Thoracic aorta (tissue), 2 donors: ENCODE measurements around the gene ATP8B1. TPM values are rescaled to one million over a fixed set of nuclear protein-coding genes. Genes with fewer than 3 reads are reported as not detected.

Source experiments
- ATAC-seq: fragments of 150-250 bp; one replicate; pipeline ENCODE4 v1.8.0; 2017; ENCODE audit warnings: low read depth; ENCODE audit not compliant: insufficient number of reproducible peaks, low FRiP score
- DNase-seq: peaks from one replicate; pipeline ENCODE4 v3.0.0-alpha.2; 2020; ENCODE audit warnings: low spot score
- H3K27ac ChIP-seq, 2 donors: fragments of 200-600 bp; sonication (generic); 1 replicate in 1 of 2; 2 replicates in 1 of 2; pipeline ENCODE4 v1.5.1; 2016; ENCODE audit warnings: mild to moderate bottlenecking in 2 of 2, moderate library complexity in 2 of 2
- H3K27me3 ChIP-seq: fragments of 200-600 bp; sonication (generic); replicated peaks from 2 replicates; pipeline ENCODE4 v1.6.0; 2016; ENCODE audit warnings: mild to moderate bottlenecking; ENCODE audit not compliant: insufficient read depth
- H3K36me3 ChIP-seq: fragments of 200-600 bp; sonication (generic); one replicate; pipeline ENCODE4 v1.5.1; 2016
- H3K4me1 ChIP-seq, 2 donors: fragments of 200-600 bp; sonication (generic); 1 replicate in 1 of 2; 2 replicates in 1 of 2; pipeline versions ENCODE4 v1.5.1 to v1.6.0; 2016; ENCODE audit warnings: low read depth in 2 of 2, mild to moderate bottlenecking in 1 of 2; ENCODE audit not compliant: control insufficient read depth in 1 of 2
- H3K4me3 ChIP-seq: fragments of 200-600 bp; sonication (generic); 2 replicates; pipeline ENCODE4 v1.5.1; 2016; ENCODE audit warnings: mild to moderate bottlenecking
- H3K9me3 ChIP-seq: fragments of 200-600 bp; sonication (generic); 2 replicates; pipeline ENCODE4 v1.5.1; 2016
- total RNA-seq, 2 donors: library from RNA; depleted of rRNA; stranded (reverse); fragments of >200 nt; gene quantifications; one replicate each; pipeline versions ENCODE4 v1.1.0 to v1.2.3, GENCODE V29; 2016
- TF ChIP-seq, protein P1 (sequence below): fragments of 200-600 bp; sonication (generic); IDR thresholded peaks from one replicate; pipeline ENCODE4 v1.5.1; 2019; ENCODE audit warnings: antibody characterized with exemption

The ATP8B1 gene
- total RNA-seq, 2 donors from 2014 or later: 68.7 to 111 TPM

DNA sequence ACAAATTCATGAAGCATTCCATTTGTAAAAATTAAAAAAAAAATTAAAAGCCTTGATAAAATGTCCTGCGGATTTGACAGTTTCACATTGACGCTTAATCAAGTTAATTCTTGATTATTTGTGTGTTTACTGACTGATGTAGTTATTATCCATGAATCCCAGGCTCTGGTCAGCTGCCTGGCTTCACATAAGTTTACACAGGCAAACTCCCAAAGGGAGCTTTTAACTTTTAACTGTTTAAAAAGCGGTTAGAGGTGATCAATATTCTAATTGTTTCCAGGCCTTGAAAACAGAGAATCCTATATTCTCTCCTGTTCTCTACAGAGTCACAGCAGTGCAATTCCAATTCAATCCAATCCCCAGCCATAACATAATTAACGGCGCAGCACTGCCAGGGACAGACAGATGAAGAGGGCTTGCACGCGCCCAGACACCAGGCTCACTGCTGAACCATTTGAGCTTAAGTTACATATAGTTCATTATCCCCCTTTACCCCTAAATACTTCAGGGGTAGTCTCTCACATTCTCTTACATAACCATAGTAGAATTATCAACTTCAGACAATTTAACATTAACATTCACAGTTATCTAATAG lies 47.5 kb downstream of the ATP8B1 start:
- Histone ChIP-seq H3K4me1 (peaks cover 11 to 33% of the 10 kb centered on the region in 2 donors), H3K27ac (no peak overlapping the region), H3K9me3 (no peaks in the 10 kb centered on the region), H3K4me3 (no peak overlapping the region), H3K27me3 (no peaks in the 10 kb centered on the region), H3K36me3 (peaks cover 13% of the 10 kb centered on the region)
- DNase-seq (no peak), ATAC-seq (no peak)
- TF ChIP-seq, protein P1, sequence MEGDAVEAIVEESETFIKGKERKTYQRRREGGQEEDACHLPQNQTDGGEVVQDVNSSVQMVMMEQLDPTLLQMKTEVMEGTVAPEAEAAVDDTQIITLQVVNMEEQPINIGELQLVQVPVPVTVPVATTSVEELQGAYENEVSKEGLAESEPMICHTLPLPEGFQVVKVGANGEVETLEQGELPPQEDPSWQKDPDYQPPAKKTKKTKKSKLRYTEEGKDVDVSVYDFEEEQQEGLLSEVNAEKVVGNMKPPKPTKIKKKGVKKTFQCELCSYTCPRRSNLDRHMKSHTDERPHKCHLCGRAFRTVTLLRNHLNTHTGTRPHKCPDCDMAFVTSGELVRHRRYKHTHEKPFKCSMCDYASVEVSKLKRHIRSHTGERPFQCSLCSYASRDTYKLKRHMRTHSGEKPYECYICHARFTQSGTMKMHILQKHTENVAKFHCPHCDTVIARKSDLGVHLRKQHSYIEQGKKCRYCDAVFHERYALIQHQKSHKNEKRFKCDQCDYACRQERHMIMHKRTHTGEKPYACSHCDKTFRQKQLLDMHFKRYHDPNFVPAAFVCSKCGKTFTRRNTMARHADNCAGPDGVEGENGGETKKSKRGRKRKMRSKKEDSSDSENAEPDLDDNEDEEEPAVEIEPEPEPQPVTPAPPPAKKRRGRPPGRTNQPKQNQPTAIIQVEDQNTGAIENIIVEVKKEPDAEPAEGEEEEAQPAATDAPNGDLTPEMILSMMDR: no peak

DNA sequence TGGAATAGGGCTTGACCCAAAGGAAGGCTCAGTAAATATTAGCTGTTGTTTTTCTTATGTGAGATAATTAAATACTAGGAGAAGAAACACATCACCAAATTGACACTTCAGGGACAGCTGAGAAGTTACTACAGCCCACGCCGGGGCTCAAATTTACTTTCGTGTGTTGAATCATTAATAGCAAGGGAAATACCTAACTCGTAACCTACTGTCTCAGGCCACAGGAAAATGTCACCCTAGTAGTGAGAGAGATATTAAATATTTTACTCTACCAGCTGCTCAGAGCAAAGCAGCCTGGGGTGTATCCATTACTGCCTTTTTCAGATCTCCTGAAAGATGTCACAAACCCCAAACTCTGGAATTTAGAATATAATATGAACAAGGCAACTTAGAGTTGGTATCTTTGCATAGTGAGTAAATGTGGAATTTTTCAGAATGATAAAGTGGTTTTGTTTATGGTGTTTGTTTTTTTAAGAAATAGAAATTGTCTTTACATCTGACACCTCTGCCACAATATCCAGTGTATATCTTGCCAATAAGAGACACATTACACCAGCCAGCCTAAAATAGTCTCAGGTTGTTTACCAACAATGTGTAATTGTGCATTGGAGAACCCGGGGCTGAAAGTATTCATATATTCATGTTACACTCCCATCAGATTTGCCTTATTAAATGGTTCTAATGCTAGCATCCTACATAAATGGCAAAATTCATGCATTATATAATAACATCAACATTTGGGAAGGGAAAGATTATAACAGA lies 48.4 kb downstream of the ATP8B1 start:
- DNase-seq (no peak), ATAC-seq (no peak)
- no peaks in the 10 kb centered on the region for H3K27me3 ChIP-seq
- H3K27ac ChIP-seq: no peak overlapping the region
- H3K9me3 ChIP-seq: no peaks in the 10 kb centered on the region
- peaks cover 5% of the 10 kb centered on the region for H3K36me3 ChIP-seq
- TF ChIP-seq, protein P1: no peak
- H3K4me1 ChIP-seq: peaks cover 11 to 33% of the 10 kb centered on the region in 2 donors
- no peak overlapping the region for H3K4me3 ChIP-seq

DNA sequence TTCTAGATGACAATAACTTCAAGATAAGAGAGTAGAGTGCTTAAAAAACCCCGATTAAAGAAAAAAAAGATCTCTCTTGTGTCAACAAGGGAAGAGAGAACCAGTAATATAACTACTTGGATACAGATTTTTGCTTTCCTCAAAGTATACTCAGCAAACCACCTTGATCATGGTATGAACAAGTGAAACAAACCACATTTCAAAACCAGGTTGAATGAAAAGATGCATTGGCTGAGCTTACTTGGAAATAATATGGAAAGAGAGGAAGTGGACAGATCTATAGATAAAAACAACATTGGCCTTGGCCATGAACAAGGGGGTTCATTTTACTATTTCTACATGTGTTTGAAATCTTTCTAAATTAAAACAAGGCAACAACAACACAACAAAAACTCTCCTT lies 50.1 kb downstream of the ATP8B1 start:
- peaks cover 3% of the 10 kb centered on the region for H3K36me3 ChIP-seq
- peak overlapping the region in 1 of 2 donors; percentile 41 for H3K27ac ChIP-seq
- DNase-seq: no peak
- no peak overlapping the region for H3K4me3 ChIP-seq
- peaks cover 28 to 50% of the 10 kb centered on the region in 2 donors for H3K4me1 ChIP-seq
- no peak for ATAC-seq
- H3K27me3 ChIP-seq: no peaks in the 10 kb centered on the region
- TF ChIP-seq, protein P1: no peak
- H3K9me3 ChIP-seq: no peaks in the 10 kb centered on the region

DNA sequence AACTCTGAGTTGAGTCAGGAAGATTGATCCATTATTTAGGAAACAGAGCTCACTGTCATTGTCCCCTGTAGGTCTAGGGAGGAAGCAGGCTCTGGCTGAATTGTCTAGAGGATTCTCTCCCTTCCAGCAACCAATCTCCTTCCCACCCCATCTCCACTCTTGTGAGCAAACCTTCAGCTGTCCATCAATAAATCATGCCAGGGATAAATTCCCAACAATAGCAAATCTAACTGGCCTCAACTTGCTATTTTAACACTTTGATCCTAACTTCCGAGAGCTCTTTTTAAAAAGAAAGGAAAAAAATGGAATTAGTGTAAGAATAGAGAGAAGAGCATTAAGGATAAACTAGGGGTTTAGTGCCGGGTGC lies 53.5 kb downstream of the ATP8B1 start:
- H3K36me3 ChIP-seq: no peaks in the 10 kb centered on the region
- DNase-seq (no peak), ATAC-seq (no peak)
- H3K27me3 ChIP-seq: no peaks in the 10 kb centered on the region
- H3K9me3 ChIP-seq: no peaks in the 10 kb centered on the region
- H3K27ac ChIP-seq: peak overlapping the region; percentile 57 to 87
- no peak overlapping the region for H3K4me3 ChIP-seq
- H3K4me1 ChIP-seq: peaks cover 44 to 72% of the 10 kb centered on the region in 2 donors
- TF ChIP-seq, protein P1: no peak

DNA sequence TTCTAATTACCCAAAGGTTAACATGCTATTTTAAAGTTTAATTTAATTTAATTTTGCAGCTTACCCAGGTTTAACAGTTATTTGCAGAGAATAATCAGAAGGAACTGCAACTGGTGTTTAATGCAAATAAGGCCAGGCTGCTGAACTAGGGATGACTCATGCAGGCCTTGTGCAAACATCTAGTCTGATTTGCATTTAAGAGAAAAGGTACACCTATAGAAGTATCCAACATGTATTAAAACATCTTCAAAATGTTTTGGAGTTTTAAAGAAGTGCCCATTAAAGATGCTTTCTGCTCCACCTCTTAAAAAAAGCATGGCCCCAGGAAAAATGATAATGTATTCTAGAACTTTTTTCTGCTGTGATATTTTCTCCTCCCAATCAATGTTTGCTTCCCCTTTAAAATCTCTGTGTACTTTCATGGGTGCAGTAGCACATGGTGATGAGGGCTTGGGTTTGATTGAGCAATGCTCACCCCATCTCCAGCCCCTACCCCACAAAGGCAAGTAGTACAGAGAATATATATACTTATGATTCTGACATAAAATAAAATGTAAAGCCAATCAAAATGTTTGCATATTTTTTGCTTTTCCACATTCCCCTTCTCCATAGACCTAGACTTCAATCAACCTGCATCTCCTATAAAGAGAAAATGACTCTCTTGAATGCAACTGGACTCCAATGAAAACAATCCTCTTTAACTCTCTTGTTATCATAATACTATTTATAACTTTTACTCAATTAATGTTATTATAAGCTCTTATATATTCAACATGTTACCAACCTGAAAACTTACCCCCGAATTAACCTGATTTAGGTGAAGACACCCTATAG lies 54.1 kb downstream of the ATP8B1 start:
- Histone ChIP-seq H3K4me3 (no peak overlapping the region), H3K9me3 (no peaks in the 10 kb centered on the region), H3K4me1 (peaks cover 43 to 77% of the 10 kb centered on the region in 2 donors), H3K27ac (peak overlapping the region; percentile 57 to 87), H3K36me3 (no peaks in the 10 kb centered on the region), H3K27me3 (no peaks in the 10 kb centered on the region)
- no peak for DNase-seq
- TF ChIP-seq, protein P1: no peak
- ATAC-seq: no peak
